Measurements from ENCODE around the gene ZNF665. TPM values are rescaled to one million over a fixed set of nuclear protein-coding genes. Genes with fewer than 3 reads are reported as not detected.
"Not testable (repeated sequence)": the region's sequence is repeated elsewhere in the genome, so short reads cannot be mapped to it uniquely, and the experiment has no call there.

Gene ZNF665
- total RNA-seq (1 to 10 TPM; 5.4 to 8.5 TPM), polyA plus RNA-seq (ENCODE audit: insufficient read length in 2 of 2) (1 to 10 TPM; 4.5 to 6.4 TPM)
- long read RNA-seq, donor 1, partial matches to known transcripts = 0 of 1 reads
- long read RNA-seq, donor 1, other reads (novel, unspliced or antisense) = 0 of 1 reads
- long read RNA-seq, donor 2 = 0 reads
- long read RNA-seq, donor 3 = 0 reads
- long read RNA-seq, donor 4, partial matches to known transcripts = 0 of 1 reads
- long read RNA-seq, donor 4, other reads (novel, unspliced or antisense) = 0 of 1 reads

GRCh38 chr19:53192771-53193534 lies at the start of gene ZNF665:
TSS of gene ZNF665 (minus strand) at chr19:53193358. CDS start at chr19:53182898, 10,460 bp downstream.
- peaks cover 20% of the 10 kb centered on the region for H3K4me1 ChIP-seq (ENCODE audit: control insufficient read depth, insufficient read depth, low read length)
- no peaks in the 10 kb centered on the region for H3K9me3 ChIP-seq (ENCODE audit: control insufficient read depth, insufficient read depth, low read length)
- peak; percentile 47 to 96 (median 82) for DNase-seq (ENCODE audit: low read depth in 4 of 6, low spot score in 6 of 6)
- peaks cover 4% of the 10 kb centered on the region for H3K36me3 ChIP-seq (ENCODE audit: control insufficient read depth, insufficient read depth, low read length)
- H3K27ac ChIP-seq (ENCODE audit: low read depth, low read length) = peak within 1 kb of the TSS; percentile 52
- no peaks in the 10 kb centered on the region for H3K27me3 ChIP-seq (ENCODE audit: control insufficient read depth, insufficient read depth, low read length)
- under 1% methylated on average over 47 of the region's 53 CpGs for WGBS (ENCODE audit: insufficient coverage)
- peak within 1 kb of the TSS; percentile 68 for H3K4me3 ChIP-seq (ENCODE audit: low read depth, low read length)

GRCh38 chr19:53237114-53237777 lies 44.1 kb upstream of the ZNF665 start:
- H3K27me3 ChIP-seq (ENCODE audit: control insufficient read depth, insufficient read depth, low read length) = no peaks in the 10 kb centered on the region
- no peak overlapping the region for H3K27ac ChIP-seq (ENCODE audit: low read depth, low read length)
- no CpG with 5 or more reads among the region's 4 CpGs for WGBS (ENCODE audit: insufficient coverage)
- H3K4me3 ChIP-seq (ENCODE audit: low read depth, low read length) = no peak overlapping the region
- H3K9me3 ChIP-seq (ENCODE audit: control insufficient read depth, insufficient read depth, low read length) = peaks cover 17% of the 10 kb centered on the region
- DNase-seq (ENCODE audit: low read depth in 4 of 6, low spot score in 6 of 6) = no peak
- H3K36me3 ChIP-seq (ENCODE audit: control insufficient read depth, insufficient read depth, low read length) = peaks cover 16% of the 10 kb centered on the region
- no peaks in the 10 kb centered on the region for H3K4me1 ChIP-seq (ENCODE audit: control insufficient read depth, insufficient read depth, low read length)

GRCh38 chr19:53224606-53225005 lies 31.4 kb upstream of the ZNF665 start:
- WGBS (ENCODE audit: insufficient coverage) = 92% methylated on average over 19 of the region's 20 CpGs
- Histone ChIP-seq H3K36me3 (ENCODE audit: control insufficient read depth, insufficient read depth, low read length) (peaks cover 4% of the 10 kb centered on the region), H3K4me1 (ENCODE audit: control insufficient read depth, insufficient read depth, low read length) (no peaks in the 10 kb centered on the region), H3K4me3 (ENCODE audit: low read depth, low read length) (no peak overlapping the region), H3K9me3 (ENCODE audit: control insufficient read depth, insufficient read depth, low read length) (peaks cover 7% of the 10 kb centered on the region), H3K27me3 (ENCODE audit: control insufficient read depth, insufficient read depth, low read length) (no peaks in the 10 kb centered on the region), H3K27ac (ENCODE audit: low read depth, low read length) (no peak overlapping the region)
- no peak for DNase-seq (ENCODE audit: low read depth in 4 of 6, low spot score in 6 of 6)

- not testable (repeated sequence) for H3K27ac ChIP-seq (ENCODE audit: low read depth, low read length); H3K36me3 ChIP-seq (ENCODE audit: control insufficient read depth, insufficient read depth, low read length); H3K4me1 ChIP-seq (ENCODE audit: control insufficient read depth, insufficient read depth, low read length); DNase-seq (ENCODE audit: low read depth in 4 of 6, low spot score in 6 of 6); H3K4me3 ChIP-seq (ENCODE audit: low read depth, low read length); H3K27me3 ChIP-seq (ENCODE audit: control insufficient read depth, insufficient read depth, low read length)
- H3K9me3 ChIP-seq (ENCODE audit: control insufficient read depth, insufficient read depth, low read length) = peaks cover 11% of the 10 kb centered on the region
- 100% methylated on average over 3 of the region's 28 CpGs for WGBS (ENCODE audit: insufficient coverage)
Measured at GRCh38 chr19:53222716-53223115, 29.6 kb upstream of the ZNF665 start.

- H3K4me1 ChIP-seq (ENCODE audit: control insufficient read depth, insufficient read depth, low read length) = no peaks in the 10 kb centered on the region
- no peak overlapping the region for H3K27ac ChIP-seq (ENCODE audit: low read depth, low read length)
- DNase-seq (ENCODE audit: low read depth in 4 of 6, low spot score in 6 of 6) = no peak
- H3K27me3 ChIP-seq (ENCODE audit: control insufficient read depth, insufficient read depth, low read length) = no peaks in the 10 kb centered on the region
- H3K36me3 ChIP-seq (ENCODE audit: control insufficient read depth, insufficient read depth, low read length) = peaks cover 8% of the 10 kb centered on the region
- no CpG with 5 or more reads among the region's 2 CpGs for WGBS (ENCODE audit: insufficient coverage)
- H3K9me3 ChIP-seq (ENCODE audit: control insufficient read depth, insufficient read depth, low read length) = peaks cover 17% of the 10 kb centered on the region
- no peak overlapping the region for H3K4me3 ChIP-seq (ENCODE audit: low read depth, low read length)
Measured at GRCh38 chr19:53212703-53213320, 19.7 kb upstream of the ZNF665 start.

- H3K4me3 ChIP-seq (ENCODE audit: low read depth, low read length); H3K27ac ChIP-seq (ENCODE audit: low read depth, low read length); DNase-seq (ENCODE audit: low read depth in 4 of 6, low spot score in 6 of 6); H3K27me3 ChIP-seq (ENCODE audit: control insufficient read depth, insufficient read depth, low read length); H3K36me3 ChIP-seq (ENCODE audit: control insufficient read depth, insufficient read depth, low read length); H3K4me1 ChIP-seq (ENCODE audit: control insufficient read depth, insufficient read depth, low read length): not testable (repeated sequence)
- peaks cover 16% of the 10 kb centered on the region for H3K9me3 ChIP-seq (ENCODE audit: control insufficient read depth, insufficient read depth, low read length)
- no CpG with 5 or more reads among the region's 3 CpGs for WGBS (ENCODE audit: insufficient coverage)
Measured at GRCh38 chr19:53211554-53211953, 18.4 kb upstream of the ZNF665 start.

- peaks cover 22% of the 10 kb centered on the region for H3K4me1 ChIP-seq (ENCODE audit: control insufficient read depth, insufficient read depth, low read length)
- H3K9me3 ChIP-seq (ENCODE audit: control insufficient read depth, insufficient read depth, low read length) = no peaks in the 10 kb centered on the region
- H3K4me3 ChIP-seq (ENCODE audit: low read depth, low read length) = peak overlapping the region; percentile 60
- peaks cover 10% of the 10 kb centered on the region for H3K36me3 ChIP-seq (ENCODE audit: control insufficient read depth, insufficient read depth, low read length)
- H3K27ac ChIP-seq (ENCODE audit: low read depth, low read length) = peak overlapping the region; percentile 72
- WGBS (ENCODE audit: insufficient coverage) = under 1% methylated on average over 33 of the region's 42 CpGs
- no peaks in the 10 kb centered on the region for H3K27me3 ChIP-seq (ENCODE audit: control insufficient read depth, insufficient read depth, low read length)
- DNase-seq (ENCODE audit: low read depth in 4 of 6, low spot score in 6 of 6) = peak; percentile 76 to 98 (median 90)
Measured at GRCh38 chr19:53196777-53197396, 3.7 kb upstream of the ZNF665 start.

GRCh38 chr19:53195265-53195903 lies 2.2 kb upstream of the ZNF665 start:
- no peaks in the 10 kb centered on the region for H3K27me3 ChIP-seq (ENCODE audit: control insufficient read depth, insufficient read depth, low read length)

More at GRCh38 chr19:53195265-53195903, 2.2 kb upstream of the ZNF665 start:
- DNase-seq (ENCODE audit: low read depth in 4 of 6, low spot score in 6 of 6) = peak; percentile 59 to 96 (median 74)
- 0% methylated on average over 3 of the region's 3 CpGs for WGBS (ENCODE audit: insufficient coverage)
- Histone ChIP-seq H3K4me3 (ENCODE audit: low read depth, low read length) (no peak overlapping the region), H3K9me3 (ENCODE audit: control insufficient read depth, insufficient read depth, low read length) (no peaks in the 10 kb centered on the region), H3K4me1 (ENCODE audit: control insufficient read depth, insufficient read depth, low read length) (peaks cover 22% of the 10 kb centered on the region), H3K36me3 (ENCODE audit: control insufficient read depth, insufficient read depth, low read length) (peaks cover 4% of the 10 kb centered on the region), H3K27ac (ENCODE audit: low read depth, low read length) (no peak overlapping the region)
